Suppressor macrophage (primary cell): ENCODE results near the gene PTPN22.
"Not testable (repeated sequence)": the region's sequence is repeated elsewhere in the genome, so short reads cannot be mapped to it uniquely, and the experiment has no call there.

Experiments
- DNase-seq, 4 experiments: peaks; one replicate each; pipeline ENCODE4 v3.0.0-alpha.2; 2020 to 2022

The PTPN22 gene

DNA sequence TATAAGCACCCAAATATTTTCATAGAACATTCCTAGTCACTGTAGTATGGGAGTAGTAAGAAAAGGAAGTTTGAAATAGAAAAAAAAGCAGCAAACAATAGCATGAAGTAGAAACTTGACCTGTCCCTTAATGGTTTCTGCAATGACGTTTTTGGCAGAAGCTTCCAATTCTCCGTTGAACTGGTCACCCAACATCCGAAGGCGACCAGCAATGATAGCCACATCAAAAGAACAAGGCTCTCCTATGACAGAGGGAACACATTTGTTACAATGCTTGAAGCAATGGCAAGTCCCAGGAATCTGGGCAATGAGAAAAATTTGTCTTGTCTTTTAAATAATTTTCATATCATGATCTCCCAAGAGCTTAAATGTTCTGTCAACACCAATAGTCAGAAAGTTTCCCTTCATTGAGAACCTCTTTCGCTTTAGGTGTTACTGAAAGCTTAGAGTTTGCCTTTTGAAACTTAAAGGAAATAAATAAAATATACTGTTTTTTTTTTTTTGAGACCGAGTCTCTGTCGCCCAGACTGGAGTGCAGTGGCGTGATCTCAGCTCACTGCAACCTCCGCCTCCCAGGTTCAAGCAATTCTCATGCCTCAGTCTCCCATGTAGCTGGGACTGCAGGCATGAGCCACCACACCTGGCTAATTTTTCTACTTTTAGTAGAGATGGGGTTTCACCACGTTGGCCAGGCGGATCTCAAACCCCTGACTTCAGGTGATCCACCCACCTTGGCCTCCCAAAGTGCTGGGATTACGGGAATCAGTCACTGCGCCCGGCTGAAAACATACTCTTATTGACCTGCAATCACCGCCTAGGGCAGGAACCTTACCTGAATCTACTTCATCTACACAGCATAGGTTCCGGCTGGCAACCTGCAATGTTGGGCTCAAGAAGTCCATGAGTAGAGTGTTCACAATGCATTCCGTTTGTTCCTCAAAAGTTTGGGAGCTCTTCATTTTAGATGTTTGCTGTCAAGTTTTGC lies 15.2 kb upstream of the PTPN22 start:
- DNase-seq: no peak

GRCh38 chr1:113881661-113882060 lies 10.1 kb upstream of the PTPN22 start:
- DNase-seq: no peak

GRCh38 chr1:113879739-113880038 lies 8.2 kb upstream of the PTPN22 start:
- DNase-seq: no peak

GRCh38 chr1:113876176-113876575 lies 4.7 kb upstream of the PTPN22 start:
- no peak for DNase-seq

DNA sequence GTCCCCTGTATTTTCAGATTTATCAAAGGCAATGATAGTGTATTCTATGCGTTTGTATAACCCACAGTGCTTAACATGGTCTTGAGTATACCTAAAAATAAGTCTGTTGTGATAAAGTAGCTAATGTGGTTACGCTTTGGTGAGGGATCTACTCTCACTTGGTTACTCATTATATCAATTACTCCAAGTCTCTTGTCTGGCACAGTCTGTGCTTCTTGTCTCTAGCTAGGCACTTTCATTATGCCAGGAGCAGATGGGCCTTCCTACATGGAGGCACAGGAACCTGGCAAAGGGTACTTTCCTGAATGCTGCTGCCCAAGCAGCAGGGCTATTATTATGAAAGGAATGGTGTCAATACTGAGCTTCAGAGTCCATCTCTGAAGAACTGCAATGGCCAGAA lies 4.2 kb upstream of the PTPN22 start:
- DNase-seq: no peak

DNA sequence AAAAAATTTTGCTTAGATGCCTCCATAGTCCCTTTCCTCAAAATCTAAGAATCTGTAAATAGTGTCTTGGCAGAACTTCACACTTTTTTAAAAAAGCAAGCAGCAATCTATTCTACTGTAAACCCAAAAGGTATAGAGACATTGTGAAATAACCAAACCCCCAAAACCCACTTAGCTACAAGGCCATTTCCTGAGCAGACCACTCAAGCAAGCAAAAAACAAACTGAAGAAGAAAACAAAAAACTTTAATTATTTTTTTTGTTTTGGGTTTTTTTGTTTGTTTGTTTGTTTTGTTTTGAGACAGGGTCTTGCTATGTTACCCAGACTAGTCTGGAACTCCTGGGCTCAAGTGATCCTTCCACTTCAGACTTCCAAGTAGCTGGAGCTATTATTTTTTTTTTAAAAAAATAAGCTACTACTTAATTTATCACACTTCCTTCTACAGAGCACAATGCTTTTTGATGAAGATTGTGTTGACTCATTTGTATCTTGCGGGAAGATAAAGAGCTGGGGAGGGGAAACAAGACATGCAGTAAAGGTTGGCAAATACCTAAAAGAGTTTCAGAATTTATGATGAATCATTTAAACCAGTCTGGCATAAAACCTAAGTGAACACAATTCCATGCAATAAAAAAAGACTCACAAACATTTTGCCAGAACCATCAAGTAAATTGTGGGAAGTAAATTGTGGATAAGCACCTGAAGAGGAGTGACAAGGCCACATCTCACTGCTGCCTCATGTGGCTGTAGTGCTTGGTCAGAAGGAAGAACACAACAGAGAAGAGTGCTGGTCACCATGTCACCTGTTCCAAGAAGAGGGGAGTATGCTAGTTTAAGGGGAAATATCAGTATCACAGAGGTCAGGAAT lies 2.7 kb upstream of the PTPN22 start:
- peak in 3 of 4 experiments; percentile 39 to 54 (median 44) for DNase-seq

DNA sequence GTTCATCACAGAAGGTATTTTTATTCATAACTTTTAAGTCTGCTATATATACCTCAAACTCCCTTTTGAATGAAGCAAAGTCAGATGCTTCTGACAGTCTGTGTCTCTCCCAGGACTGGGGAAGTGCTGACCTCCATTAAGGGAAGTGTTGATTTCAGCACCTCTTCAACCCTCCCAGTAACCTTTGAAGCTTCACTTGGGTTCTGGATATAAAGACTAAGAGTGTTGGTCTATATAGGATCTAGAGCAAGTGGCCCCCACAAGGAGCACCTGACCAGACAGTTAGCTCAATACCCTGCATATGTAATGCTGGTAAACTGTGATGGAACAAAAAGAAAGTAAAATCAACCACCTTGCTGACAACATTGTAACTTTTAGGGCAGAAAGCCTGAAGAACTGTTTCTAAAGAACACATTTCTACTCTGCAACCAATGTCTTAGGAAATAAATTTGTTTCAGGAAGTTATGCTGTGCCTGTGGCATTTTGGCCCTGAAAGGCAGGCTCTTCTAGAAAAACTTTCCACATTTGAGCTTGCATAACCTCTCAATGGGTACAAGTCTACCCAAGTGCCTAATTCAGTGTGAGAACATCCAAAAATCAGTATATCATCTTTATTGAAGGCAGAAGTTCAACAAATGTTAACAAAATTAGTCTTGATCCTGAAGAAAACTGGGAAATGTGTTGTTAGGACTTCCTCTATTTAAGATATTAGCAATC lies 865 bp upstream of the PTPN22 start:
- DNase-seq: peak; percentile 74 to 90 (median 80)

DNA sequence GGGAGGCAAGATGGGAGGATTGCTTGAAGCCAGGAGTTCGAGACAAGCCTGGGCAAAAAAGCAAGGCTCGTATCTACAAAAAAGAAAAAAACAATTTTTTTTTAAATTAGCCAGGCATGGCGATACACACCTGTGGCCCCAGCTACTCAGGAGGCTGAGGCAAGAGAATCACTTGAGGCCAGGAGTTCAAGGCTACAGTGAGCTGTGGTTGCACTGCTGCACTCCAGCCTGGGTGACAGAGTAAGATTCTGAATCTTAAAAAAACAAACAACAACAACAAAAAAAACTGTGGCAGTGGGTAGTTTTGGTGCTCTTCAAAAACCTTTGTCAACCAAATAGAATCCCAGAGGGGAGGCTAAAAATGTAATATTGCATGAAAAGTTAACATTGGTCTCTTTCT lies 734 bp downstream of the PTPN22 start:
- no peak for DNase-seq

GRCh38 chr1:113868387-113869083 lies 3.0 kb downstream of the PTPN22 start:
- peak in 2 of 4 experiments; percentile 34 to 53 for DNase-seq

DNA sequence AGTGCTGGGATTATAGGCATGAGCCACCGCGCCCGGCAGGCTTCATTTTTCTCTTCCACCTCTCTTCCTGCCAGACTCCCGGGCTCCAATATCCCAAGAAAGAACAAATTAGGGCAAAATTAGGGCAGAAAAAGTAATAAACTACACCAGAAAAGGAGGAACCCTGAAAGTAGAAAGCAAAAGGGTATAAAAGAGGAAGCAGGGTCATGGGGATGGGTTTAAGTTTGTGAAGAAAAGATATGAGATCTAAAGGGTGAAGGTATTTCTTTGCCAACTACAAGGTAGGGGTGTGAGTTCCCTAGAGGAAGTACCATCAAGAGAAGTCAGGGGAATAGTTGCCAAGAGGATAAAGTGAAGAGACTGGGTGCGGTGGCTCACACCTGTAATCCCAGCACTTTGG lies 9.9 kb downstream of the PTPN22 start:
- peak in 2 of 4 experiments; percentile 24 to 34 for DNase-seq

- DNase-seq: no peak
Measured at GRCh38 chr1:113860891-113861290, 10.6 kb downstream of the PTPN22 start.

- DNase-seq: peak; percentile 32 to 69 (median 47)
Measured at GRCh38 chr1:113859478-113860175, 11.9 kb downstream of the PTPN22 start.

- no peak for DNase-seq
Measured at GRCh38 chr1:113858982-113859381, 12.5 kb downstream of the PTPN22 start.

DNA sequence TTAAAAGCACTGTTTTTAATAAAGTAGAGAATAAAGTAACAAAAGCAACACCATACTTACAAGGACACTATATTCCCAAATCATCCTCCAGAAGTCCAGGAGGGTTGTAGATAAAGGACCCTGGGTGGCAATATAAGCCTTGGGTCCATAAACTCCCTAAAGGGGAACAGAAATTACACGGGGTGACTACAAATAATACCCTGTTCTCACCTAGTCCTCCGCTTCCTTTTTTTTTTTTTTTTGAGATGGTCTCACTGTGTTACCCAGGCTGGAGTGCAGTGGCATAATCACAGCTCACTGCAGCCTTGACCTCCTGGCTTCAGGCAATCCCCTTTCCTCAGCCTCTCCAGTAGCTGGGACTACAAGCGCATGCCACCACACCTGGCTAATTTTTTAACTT lies 13.1 kb downstream of the PTPN22 start:
- DNase-seq: peak in 1 of 4 experiments; percentile 29

DNA sequence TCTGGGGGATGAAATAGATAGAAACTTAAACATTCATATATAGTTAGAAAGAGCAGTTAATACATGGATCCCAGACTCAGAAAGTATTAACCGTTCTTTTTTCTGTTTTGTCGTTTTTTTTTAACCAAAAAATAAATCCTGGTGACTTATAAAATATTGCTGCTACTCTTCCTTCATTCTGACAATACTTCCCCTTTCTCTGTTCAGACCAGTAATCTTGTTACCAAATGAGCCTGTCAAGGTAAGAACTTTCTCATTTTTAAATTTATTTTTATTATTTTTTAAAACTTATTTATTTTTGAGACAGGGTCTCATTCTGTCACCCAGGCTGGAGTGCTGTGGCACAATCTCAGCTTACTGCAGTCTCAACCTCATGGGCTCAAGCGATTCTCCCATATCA lies 13.7 kb downstream of the PTPN22 start:
- DNase-seq: peak in 1 of 4 experiments; percentile 34

DNA sequence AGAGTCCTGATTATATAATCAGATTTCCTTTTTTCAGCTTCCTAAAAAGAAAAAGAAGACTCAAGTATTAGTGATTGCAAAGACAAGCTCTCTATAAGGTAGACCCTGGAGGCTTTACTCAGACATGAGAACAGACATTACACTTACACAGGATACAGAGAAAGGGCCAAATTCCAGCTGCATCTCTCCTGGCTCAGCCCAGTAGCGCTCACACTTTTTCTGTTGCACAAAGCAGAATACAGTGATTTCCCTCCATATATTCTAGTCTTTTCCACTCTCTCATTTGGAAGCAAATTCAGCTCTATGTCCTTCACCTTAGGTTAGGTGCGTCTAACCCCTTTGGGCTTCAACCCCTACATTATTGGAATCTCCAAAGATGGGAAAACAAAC lies 15.1 kb downstream of the PTPN22 start:
- DNase-seq: no peak

GRCh38 chr1:113855630-113856400 lies 15.7 kb downstream of the PTPN22 start:
- DNase-seq: peak in 3 of 4 experiments; percentile 22 to 57 (median 55)

DNA sequence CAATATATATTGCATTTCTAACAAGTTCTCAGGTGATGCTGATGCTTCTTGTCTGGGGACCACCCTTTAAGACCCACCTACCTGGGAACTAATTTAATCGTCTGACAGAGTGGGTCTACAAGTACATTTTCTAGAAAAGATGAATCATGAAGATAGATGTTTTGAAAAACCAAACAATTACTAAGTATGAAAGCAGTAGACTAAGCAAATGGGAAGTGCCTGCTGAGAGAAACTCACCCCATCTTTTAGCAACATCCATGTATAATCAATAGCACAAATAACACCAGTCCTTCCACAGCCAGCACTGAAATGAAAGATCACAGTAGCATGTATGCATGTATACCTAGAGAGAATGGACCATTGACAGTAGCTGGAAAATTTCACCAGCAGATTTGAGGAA lies 17.3 kb downstream of the PTPN22 start:
- no peak for DNase-seq

DNA sequence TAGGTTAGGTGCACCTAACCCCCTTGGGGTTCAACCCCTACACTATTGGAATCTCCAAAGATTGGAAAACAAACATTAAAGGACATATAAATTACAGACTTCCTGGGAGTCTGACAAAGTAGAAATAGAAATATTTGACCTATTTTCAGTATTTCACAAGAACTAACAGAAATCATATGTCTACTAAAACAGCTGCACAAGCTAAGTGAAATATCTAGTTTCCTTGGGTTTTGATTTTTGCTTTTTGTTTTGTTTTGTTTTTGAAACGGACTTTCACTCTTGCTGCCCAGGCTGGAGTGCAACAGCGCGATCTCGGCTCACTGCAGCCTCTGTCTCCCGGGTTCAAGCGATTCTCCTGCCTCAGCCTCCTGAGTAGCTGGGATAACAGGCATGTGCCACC lies 18.8 kb downstream of the PTPN22 start:
- not testable (repeated sequence) for DNase-seq

DNA sequence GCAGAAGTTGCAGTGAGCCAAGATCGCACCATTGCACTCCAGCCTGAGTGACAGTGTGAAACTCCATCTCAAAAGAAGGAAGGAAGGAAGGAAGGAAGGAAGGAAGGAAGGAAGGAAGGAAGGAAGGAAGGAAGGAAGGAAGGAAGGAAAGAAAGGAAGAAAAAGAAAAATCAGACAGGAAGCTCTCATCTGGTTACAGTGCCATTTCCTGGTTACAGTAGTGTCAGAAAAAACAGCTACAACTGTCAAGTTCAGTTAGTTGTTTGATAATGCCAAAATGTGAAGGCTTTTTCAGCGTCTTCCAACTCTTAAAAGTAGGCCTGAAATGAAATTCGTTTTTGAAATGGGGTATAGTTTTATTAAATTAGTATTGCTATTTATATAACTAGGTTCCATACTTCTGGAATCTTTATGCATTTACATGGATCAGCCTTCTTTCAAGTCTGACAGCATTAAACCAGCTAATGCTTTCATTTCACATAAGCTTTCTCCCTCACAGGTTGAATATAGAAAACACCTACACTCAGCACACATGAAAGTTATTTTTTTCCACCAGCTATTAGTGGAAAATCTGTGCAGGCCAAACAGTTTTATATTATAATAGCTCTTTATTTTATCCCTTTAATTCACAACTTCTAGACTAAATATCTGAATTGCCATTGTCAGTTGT lies 21.2 kb downstream of the PTPN22 start:
- no peak for DNase-seq
